Measurements from ENCODE around the gene UBA1.

The UBA1 gene

DNA sequence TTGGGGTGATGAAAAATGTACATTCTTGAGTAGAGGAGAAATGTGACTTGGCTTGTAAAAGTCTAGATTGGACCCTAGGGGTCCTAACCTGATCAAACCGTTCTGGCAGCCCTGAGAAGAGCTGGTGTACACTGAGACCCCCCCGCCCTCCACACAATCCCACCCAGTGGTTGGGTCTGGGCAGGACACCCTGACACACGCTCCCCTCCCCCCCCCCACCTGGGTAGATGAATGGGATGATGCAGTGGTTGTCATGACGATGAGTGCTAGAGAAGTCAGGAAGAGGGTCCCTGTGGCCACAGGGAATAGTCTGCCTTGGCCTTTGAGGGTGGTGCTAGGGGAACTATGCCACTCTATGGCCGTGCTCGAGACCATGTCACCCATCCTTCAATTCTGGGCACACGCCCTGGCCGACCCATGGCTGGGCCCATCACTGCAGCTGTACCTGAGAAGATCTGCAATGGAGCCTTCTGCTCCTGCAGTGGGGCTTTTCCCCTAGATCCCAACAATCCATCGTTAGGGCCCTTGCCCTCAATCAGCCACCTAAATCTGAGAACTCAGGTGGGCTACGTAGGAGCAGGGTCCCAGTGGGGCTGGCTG lies 29.2 kb downstream of the UBA1 start:
- no peaks in the 10 kb centered on the region for H3K27me3 ChIP-seq (ENCODE audit: control insufficient read depth, insufficient read depth, low read length)
- no peak overlapping the region for H3K4me3 ChIP-seq (ENCODE audit: low read length)
- H3K4me1 ChIP-seq (ENCODE audit: control insufficient read depth, insufficient read depth, low read length) = peaks cover 10% of the 10 kb centered on the region
- H3K36me3 ChIP-seq (ENCODE audit: control insufficient read depth, insufficient read depth, low read length) = no peaks in the 10 kb centered on the region
- no peaks in the 10 kb centered on the region for H3K9me3 ChIP-seq (ENCODE audit: control insufficient read depth, low read length)
- H3K9ac ChIP-seq (ENCODE audit: low read length) = no peak overlapping the region

DNA sequence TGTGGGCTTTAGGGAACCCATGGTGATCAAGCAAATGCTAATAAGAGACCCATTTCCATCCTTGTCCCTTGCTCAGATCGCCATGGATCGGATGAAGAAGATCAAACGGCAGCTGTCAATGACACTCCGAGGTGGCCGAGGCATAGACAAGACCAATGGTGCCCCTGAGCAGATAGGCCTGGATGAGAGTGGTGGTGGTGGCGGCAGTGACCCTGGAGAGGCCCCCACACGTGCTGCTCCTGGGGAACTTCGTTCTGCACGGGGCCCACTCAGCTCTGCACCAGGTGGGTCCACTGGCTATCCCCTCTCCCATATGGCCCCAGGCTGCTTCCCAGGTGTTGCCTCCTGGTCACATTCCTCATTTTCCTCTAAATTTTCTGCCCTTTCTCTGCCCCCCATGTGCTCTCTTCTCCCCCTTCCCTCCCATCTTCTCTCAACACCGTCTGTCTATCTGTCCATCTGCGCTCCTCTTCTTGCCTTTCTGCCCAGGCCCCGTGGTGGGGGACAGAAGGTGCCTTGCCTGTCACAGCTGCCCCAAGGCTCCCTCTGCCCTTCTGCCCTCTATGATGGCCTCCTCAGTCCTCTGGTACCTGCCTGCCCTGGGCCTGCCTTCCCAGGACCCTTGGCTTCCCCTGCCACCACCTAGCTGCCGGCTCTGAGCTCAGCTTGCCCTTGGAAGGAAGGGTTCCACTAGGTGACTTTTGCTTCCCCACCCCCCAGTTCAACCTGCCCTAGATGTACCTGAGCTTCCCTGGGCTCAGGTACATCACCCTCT lies 30.0 kb downstream of the UBA1 start:
- Histone ChIP-seq H3K9me3 (ENCODE audit: control insufficient read depth, low read length) (no peaks in the 10 kb centered on the region), H3K9ac (ENCODE audit: low read length) (no peak overlapping the region), H3K4me1 (ENCODE audit: control insufficient read depth, insufficient read depth, low read length) (peaks cover 10% of the 10 kb centered on the region), H3K27me3 (ENCODE audit: control insufficient read depth, insufficient read depth, low read length) (no peaks in the 10 kb centered on the region), H3K36me3 (ENCODE audit: control insufficient read depth, insufficient read depth, low read length) (no peaks in the 10 kb centered on the region), H3K4me3 (ENCODE audit: low read length) (no peak overlapping the region)

DNA sequence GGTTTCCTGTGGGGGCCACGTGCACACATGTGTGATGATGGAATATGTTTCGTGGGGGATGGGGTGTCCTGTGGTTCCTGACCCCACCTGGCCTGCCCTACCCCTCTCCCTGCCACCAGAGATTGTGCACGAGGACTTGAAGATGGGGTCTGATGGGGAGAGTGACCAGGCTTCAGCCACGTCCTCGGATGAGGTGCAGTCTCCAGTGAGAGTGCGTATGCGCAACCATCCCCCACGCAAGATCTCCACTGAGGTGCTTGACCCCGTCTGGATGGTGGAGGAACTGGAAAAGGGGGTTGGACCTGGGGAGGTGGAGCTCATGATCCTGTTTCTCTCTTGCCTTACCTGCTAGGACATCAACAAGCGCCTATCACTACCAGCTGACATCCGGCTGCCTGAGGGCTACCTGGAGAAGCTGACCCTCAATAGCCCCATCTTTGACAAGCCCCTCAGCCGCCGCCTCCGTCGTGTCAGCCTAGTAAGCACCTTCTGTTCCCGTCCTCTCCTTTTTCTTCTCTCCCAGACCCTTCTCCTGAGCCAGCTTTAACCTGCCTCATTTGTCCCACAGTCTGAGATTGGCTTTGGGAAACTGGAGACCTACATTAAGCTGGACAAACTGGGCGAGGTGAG lies 30.8 kb downstream of the UBA1 start:
- Histone ChIP-seq H3K36me3 (ENCODE audit: control insufficient read depth, insufficient read depth, low read length) (no peaks in the 10 kb centered on the region), H3K4me1 (ENCODE audit: control insufficient read depth, insufficient read depth, low read length) (peaks cover 10% of the 10 kb centered on the region), H3K27me3 (ENCODE audit: control insufficient read depth, insufficient read depth, low read length) (no peaks in the 10 kb centered on the region), H3K9me3 (ENCODE audit: control insufficient read depth, low read length) (no peaks in the 10 kb centered on the region), H3K9ac (ENCODE audit: low read length) (no peak overlapping the region), H3K4me3 (ENCODE audit: low read length) (no peak overlapping the region)

DNA sequence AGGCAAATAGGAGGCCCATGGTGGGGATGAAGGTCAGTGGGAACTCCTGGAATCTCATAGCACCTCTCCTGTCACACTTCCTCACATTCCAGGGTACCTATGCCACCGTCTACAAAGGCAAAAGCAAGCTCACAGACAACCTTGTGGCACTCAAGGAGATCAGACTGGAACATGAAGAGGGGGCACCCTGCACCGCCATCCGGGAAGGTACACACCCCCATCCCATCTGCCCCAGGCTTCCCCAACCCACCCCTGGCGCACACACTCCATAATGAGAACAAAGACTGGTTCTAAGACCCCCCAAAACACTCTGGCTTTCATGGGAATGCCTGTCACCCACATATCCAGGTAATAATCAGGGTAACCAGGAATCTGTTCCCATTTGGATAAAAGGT lies 31.3 kb downstream of the UBA1 start:
- Histone ChIP-seq H3K9me3 (ENCODE audit: control insufficient read depth, low read length) (no peaks in the 10 kb centered on the region), H3K36me3 (ENCODE audit: control insufficient read depth, insufficient read depth, low read length) (no peaks in the 10 kb centered on the region), H3K9ac (ENCODE audit: low read length) (no peak overlapping the region), H3K4me3 (ENCODE audit: low read length) (no peak overlapping the region), H3K27me3 (ENCODE audit: control insufficient read depth, insufficient read depth, low read length) (no peaks in the 10 kb centered on the region), H3K4me1 (ENCODE audit: control insufficient read depth, insufficient read depth, low read length) (peaks cover 7% of the 10 kb centered on the region)

DNA sequence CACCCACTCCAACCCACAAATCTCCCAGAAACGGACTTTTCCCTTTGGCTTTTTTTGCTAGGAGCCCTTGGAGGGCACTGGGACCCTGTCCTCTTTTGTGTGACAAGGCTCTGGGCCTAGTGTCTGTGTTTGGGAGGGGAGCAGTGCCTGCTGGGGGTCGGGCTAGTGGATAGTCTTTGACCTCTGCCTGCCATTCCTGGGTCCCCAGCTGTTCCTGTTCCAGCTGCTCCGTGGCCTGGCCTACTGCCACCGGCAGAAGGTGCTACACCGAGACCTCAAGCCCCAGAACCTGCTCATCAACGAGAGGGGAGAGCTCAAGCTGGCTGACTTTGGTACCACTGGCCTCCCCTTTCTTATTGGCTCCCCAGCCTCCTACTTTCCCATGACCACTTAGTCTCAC lies 32.4 kb downstream of the UBA1 start:
- H3K4me1 ChIP-seq (ENCODE audit: control insufficient read depth, insufficient read depth, low read length) = no peaks in the 10 kb centered on the region
- H3K27me3 ChIP-seq (ENCODE audit: control insufficient read depth, insufficient read depth, low read length) = no peaks in the 10 kb centered on the region
- H3K4me3 ChIP-seq (ENCODE audit: low read length) = no peak overlapping the region
- no peaks in the 10 kb centered on the region for H3K9me3 ChIP-seq (ENCODE audit: control insufficient read depth, low read length)
- no peaks in the 10 kb centered on the region for H3K36me3 ChIP-seq (ENCODE audit: control insufficient read depth, insufficient read depth, low read length)
- no peak overlapping the region for H3K9ac ChIP-seq (ENCODE audit: low read length)

DNA sequence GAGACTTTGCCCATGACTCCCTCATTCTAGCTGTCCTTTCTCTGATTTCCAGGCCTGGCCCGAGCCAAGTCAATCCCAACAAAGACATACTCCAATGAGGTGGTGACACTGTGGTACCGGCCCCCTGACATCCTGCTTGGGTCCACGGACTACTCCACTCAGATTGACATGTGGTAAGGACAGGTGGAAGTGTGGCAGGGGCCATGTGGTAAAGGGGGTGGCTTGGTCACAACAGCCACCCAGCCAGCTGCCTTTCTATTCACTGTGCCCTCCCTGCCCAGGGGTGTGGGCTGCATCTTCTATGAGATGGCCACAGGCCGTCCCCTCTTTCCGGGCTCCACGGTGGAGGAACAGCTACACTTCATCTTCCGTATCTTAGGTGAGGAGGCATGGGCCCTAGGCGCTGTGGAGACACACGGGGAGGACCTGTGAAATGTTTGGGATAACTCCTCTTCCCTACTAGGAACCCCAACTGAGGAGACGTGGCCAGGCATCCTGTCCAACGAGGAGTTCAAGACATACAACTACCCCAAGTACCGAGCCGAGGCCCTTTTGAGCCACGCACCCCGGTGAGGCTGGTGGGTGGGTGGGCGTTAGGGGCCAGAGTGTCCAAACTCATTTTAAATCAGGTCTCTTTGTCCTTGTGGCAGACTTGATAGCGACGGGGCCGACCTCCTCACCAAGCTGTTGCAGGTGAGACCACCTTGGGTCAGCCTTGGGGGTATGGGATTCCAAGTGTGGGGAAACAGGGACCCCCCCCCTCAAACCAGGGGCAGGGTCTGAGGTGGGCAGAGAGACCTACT lies 33.1 kb downstream of the UBA1 start:
- Histone ChIP-seq H3K4me1 (ENCODE audit: control insufficient read depth, insufficient read depth, low read length) (no peaks in the 10 kb centered on the region), H3K9ac (ENCODE audit: low read length) (no peak overlapping the region), H3K36me3 (ENCODE audit: control insufficient read depth, insufficient read depth, low read length) (no peaks in the 10 kb centered on the region), H3K4me3 (ENCODE audit: low read length) (no peak overlapping the region), H3K9me3 (ENCODE audit: control insufficient read depth, low read length) (no peaks in the 10 kb centered on the region), H3K27me3 (ENCODE audit: control insufficient read depth, insufficient read depth, low read length) (no peaks in the 10 kb centered on the region)

DNA sequence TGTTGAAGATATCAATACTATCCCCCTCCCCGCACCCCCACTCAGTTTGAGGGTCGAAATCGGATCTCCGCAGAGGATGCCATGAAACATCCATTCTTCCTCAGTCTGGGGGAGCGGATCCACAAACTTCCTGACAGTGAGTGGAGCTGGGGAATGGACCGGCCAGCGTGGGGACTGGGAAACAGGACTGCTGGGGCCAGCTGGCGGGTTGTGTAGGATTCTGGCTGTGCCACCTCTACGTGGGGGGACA lies 33.6 kb downstream of the UBA1 start:
- Histone ChIP-seq H3K4me3 (ENCODE audit: low read length) (no peak overlapping the region), H3K36me3 (ENCODE audit: control insufficient read depth, insufficient read depth, low read length) (no peaks in the 10 kb centered on the region), H3K9me3 (ENCODE audit: control insufficient read depth, low read length) (no peaks in the 10 kb centered on the region), H3K27me3 (ENCODE audit: control insufficient read depth, insufficient read depth, low read length) (no peaks in the 10 kb centered on the region), H3K9ac (ENCODE audit: low read length) (no peak overlapping the region), H3K4me1 (ENCODE audit: control insufficient read depth, insufficient read depth, low read length) (peaks cover 1% of the 10 kb centered on the region)

DNA sequence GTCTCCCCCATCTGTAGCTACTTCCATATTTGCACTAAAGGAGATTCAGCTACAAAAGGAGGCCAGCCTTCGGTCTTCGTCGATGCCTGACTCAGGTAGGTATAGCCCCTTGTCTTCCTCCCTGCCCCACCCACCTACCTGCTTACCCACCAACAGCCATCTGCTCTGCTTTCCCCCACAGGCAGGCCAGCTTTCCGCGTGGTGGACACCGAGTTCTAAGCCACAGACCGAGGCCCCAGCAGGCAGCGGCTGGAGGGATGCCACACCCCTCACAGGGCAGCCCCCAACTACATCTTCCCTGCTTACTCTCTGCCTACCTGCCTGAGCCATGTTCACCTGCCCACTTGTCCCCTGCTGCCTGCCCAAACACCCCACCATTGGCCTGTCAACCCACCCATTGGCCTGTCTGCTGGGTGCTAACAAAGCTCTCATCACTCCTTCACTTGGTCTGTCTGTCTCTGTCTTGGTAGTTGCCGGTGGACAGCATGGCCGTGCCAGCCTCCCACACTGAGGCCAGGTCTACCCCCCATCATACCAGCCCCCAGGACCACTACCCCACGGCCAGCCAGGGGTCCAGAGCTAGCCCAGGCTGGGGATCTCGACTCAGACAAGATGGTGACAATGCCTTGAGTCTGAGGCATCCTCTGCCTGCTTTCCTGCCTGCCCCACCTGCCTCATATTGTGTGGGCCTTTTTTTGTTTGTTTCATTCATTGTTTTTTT lies 35.1 kb downstream of the UBA1 start:
- Histone ChIP-seq H3K27me3 (ENCODE audit: control insufficient read depth, insufficient read depth, low read length) (no peaks in the 10 kb centered on the region), H3K4me1 (ENCODE audit: control insufficient read depth, insufficient read depth, low read length) (peaks cover 6% of the 10 kb centered on the region), H3K4me3 (ENCODE audit: low read length) (no peak overlapping the region), H3K36me3 (ENCODE audit: control insufficient read depth, insufficient read depth, low read length) (no peaks in the 10 kb centered on the region), H3K9me3 (ENCODE audit: control insufficient read depth, low read length) (no peaks in the 10 kb centered on the region), H3K9ac (ENCODE audit: low read length) (no peak overlapping the region)

DNA sequence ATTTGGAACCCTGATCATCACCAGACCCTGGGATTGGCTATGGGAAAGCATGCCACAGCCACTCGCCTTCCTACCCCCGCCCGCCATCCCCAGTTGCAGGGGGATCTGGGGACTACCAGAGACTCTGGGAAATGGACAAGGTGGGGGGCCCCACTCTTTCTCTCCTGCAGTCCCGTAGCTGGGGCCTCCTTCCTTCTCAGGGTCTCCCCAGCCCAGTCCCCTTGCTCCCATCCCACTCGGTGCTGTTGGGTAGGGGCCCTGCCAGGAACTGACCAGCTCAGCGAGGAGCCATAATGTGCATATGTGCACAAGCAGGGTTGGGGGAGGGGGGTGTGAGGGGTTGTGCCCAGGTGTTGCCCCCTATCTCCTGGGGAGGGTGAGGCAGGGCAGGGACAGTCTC lies 35.8 kb downstream of the UBA1 start:
- Histone ChIP-seq H3K9me3 (ENCODE audit: control insufficient read depth, low read length) (no peaks in the 10 kb centered on the region), H3K27me3 (ENCODE audit: control insufficient read depth, insufficient read depth, low read length) (no peaks in the 10 kb centered on the region), H3K4me3 (ENCODE audit: low read length) (no peak overlapping the region), H3K4me1 (ENCODE audit: control insufficient read depth, insufficient read depth, low read length) (peaks cover 6% of the 10 kb centered on the region), H3K36me3 (ENCODE audit: control insufficient read depth, insufficient read depth, low read length) (no peaks in the 10 kb centered on the region), H3K9ac (ENCODE audit: low read length) (no peak overlapping the region)

DNA sequence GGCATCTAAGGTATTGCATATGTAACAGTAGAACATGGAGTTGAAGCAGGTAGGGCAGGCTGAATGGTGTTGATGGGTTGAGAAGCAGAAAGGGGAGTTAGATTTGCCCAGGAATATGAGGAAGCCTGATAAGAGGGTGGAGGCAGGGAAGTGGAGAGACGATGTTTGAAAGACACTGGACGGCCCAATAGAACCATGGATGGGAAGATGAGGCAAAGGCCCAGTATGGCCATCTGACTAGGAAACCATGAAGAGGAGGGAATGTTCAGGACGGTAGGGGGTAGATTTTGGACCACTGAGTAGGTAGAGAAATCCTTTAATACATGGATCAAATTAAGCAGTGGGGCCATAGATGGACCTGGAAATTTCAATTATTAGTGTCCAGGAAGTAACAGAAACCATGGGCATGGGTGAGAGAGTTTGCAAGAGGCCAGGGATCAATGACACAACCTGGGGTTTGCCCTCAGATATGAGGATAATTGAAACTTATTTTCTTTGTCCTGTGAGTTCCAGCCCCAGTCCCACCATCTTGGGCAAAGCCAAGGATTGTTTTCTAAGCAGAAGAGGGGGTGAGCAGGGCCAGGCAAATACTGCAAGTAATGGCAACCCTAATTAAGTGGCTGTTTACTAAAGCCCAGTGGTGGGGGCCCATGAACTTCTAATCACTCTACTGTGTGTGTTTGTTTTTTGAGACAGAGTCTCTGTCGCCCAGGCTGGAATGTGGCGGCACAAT lies 36.7 kb downstream of the UBA1 start:
- H3K36me3 ChIP-seq (ENCODE audit: control insufficient read depth, insufficient read depth, low read length) = no peaks in the 10 kb centered on the region
- H3K9ac ChIP-seq (ENCODE audit: low read length) = no peak overlapping the region
- no peak overlapping the region for H3K4me3 ChIP-seq (ENCODE audit: low read length)
- no peaks in the 10 kb centered on the region for H3K27me3 ChIP-seq (ENCODE audit: control insufficient read depth, insufficient read depth, low read length)
- peaks cover 6% of the 10 kb centered on the region for H3K4me1 ChIP-seq (ENCODE audit: control insufficient read depth, insufficient read depth, low read length)
- H3K9me3 ChIP-seq (ENCODE audit: control insufficient read depth, low read length) = no peaks in the 10 kb centered on the region

DNA sequence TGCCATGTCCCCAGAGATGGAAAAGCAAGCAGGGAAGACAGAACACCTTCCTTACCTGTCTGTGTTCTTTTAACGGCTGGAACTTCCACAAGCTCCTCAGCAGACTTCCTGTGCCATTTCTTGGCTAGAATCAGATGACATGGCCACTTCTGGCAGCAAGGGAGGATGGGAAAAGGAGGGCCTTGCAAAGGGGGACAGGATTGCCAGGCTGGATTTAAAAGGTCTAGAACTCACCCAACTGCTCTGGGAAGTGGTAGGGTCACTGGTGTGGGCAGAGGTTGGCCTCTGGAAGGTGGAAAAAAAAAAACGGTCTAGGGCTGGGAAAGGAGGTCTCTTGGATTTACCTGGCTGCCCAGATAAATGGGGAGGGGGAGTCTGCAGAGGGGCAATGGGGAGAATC lies 37.5 kb downstream of the UBA1 start:
- H3K27me3 ChIP-seq (ENCODE audit: control insufficient read depth, insufficient read depth, low read length) = no peaks in the 10 kb centered on the region
- no peak overlapping the region for H3K9ac ChIP-seq (ENCODE audit: low read length)
- no peaks in the 10 kb centered on the region for H3K9me3 ChIP-seq (ENCODE audit: control insufficient read depth, low read length)
- H3K4me3 ChIP-seq (ENCODE audit: low read length) = no peak overlapping the region
- H3K4me1 ChIP-seq (ENCODE audit: control insufficient read depth, insufficient read depth, low read length) = peaks cover 6% of the 10 kb centered on the region
- no peaks in the 10 kb centered on the region for H3K36me3 ChIP-seq (ENCODE audit: control insufficient read depth, insufficient read depth, low read length)
